Trophoblast cell (in vitro differentiated cells and primary cell): ENCODE measurements around the gene CDH6.

Experiments used
- DNase-seq, 2 donors: peaks; one replicate each; pipeline ENCODE4 v3.0.0-alpha.2; 2016
- H2AFZ ChIP-seq: 2 replicates; pipeline ENCODE4 v1.6.1; 2013; ENCODE audit warnings: low read length, moderate library complexity, mild to moderate bottlenecking; ENCODE audit not compliant: insufficient read depth, poor library complexity
- H2AK5ac ChIP-seq: 2 replicates; pipeline ENCODE4 v1.6.1; 2013; ENCODE audit warnings: mild to moderate bottlenecking, low read length
- H2BK120ac ChIP-seq: 2 replicates; pipeline ENCODE4 v1.6.1; 2013; ENCODE audit warnings: low read length, mild to moderate bottlenecking, moderate library complexity; ENCODE audit not compliant: insufficient read depth, poor library complexity
- H2BK12ac ChIP-seq: 2 replicates; pipeline ENCODE4 v1.6.1; 2013; ENCODE audit warnings: mild to moderate bottlenecking, low read length, moderate library complexity
- H2BK5ac ChIP-seq: 2 replicates; pipeline ENCODE4 v1.6.1; 2013; ENCODE audit warnings: low read length, low read depth, moderate library complexity, mild to moderate bottlenecking; ENCODE audit not compliant: poor library complexity
- H3K14ac ChIP-seq: 2 replicates; pipeline ENCODE4 v1.6.1; 2013; ENCODE audit warnings: mild to moderate bottlenecking, low read length
- H3K18ac ChIP-seq: 2 replicates; pipeline ENCODE4 v1.6.1; 2013; ENCODE audit warnings: mild to moderate bottlenecking, low read length
- H3K23ac ChIP-seq: 2 replicates; pipeline ENCODE4 v1.6.1; 2013; ENCODE audit warnings: low read length
- H3K27ac ChIP-seq: 2 replicates; pipeline ENCODE4 v1.5.1; 2013; ENCODE audit warnings: low read depth, mild to moderate bottlenecking, inconsistent platforms, low read length, moderate library complexity
- H3K27me3 ChIP-seq: 2 replicates; pipeline ENCODE4 v1.6.1; 2013; ENCODE audit warnings: inconsistent platforms, mild to moderate bottlenecking, low read length, moderate library complexity; ENCODE audit not compliant: insufficient read depth
- H3K36me3 ChIP-seq, 2 experiments: 1 replicate in 1 of 2; 2 replicates in 1 of 2; pipeline ENCODE4 v1.6.1; 2013; ENCODE audit warnings: low read length in 2 of 2, mild to moderate bottlenecking in 2 of 2, moderate library complexity in 1 of 2; ENCODE audit not compliant: insufficient read depth in 2 of 2, control insufficient read depth in 1 of 2
- H3K4ac ChIP-seq: 2 replicates; pipeline ENCODE4 v1.6.1; 2013; ENCODE audit warnings: low read depth, mild to moderate bottlenecking, low read length, moderate library complexity
- H3K4me1 ChIP-seq, 2 experiments: 1 replicate in 1 of 2; 2 replicates in 1 of 2; pipeline ENCODE4 v1.6.1; 2013; ENCODE audit warnings: low read length in 2 of 2, mild to moderate bottlenecking in 2 of 2, moderate library complexity in 1 of 2; ENCODE audit not compliant: insufficient read depth in 2 of 2, control insufficient read depth in 1 of 2
- H3K4me2 ChIP-seq: 2 replicates; pipeline ENCODE4 v1.6.1; 2013; ENCODE audit warnings: inconsistent platforms, mild to moderate bottlenecking, low read length, moderate library complexity
- H3K4me3 ChIP-seq: 2 replicates; pipeline ENCODE4 v1.5.1; 2013; ENCODE audit warnings: mild to moderate bottlenecking, low read depth, low read length, inconsistent platforms
- H3K79me1 ChIP-seq: one replicate; pipeline ENCODE4 v1.6.1; 2013; ENCODE audit warnings: low read length
- H3K79me2 ChIP-seq: 2 replicates; pipeline ENCODE4 v1.6.1; 2013; ENCODE audit warnings: low read length, mild to moderate bottlenecking; ENCODE audit not compliant: control insufficient read depth, insufficient read depth, poor library complexity
- H3K9ac ChIP-seq: 2 replicates; pipeline ENCODE4 v1.6.1; 2013; ENCODE audit warnings: mild to moderate bottlenecking, low read length
- H3K9me3 ChIP-seq: 2 replicates; pipeline ENCODE4 v1.6.1; 2013; ENCODE audit warnings: low read depth, mild to moderate bottlenecking, control low read depth, inconsistent platforms, low read length; ENCODE audit not compliant: insufficient read depth
- H4K12ac ChIP-seq: 2 replicates; pipeline ENCODE4 v1.6.1; 2013; ENCODE audit warnings: low read depth, mild to moderate bottlenecking, low read length, moderate library complexity
- H4K8ac ChIP-seq: 2 replicates; pipeline ENCODE4 v1.6.1; 2013; ENCODE audit warnings: low read depth, mild to moderate bottlenecking, low read length, moderate library complexity
- H4K91ac ChIP-seq: one replicate; pipeline ENCODE4 v1.6.1; 2013; ENCODE audit warnings: low read depth, mild to moderate bottlenecking, low read length, moderate library complexity
- WGBS: extraction: QIAGEN DNeasy Blood & Tissue Kit; methylation state at CpG from one replicate; pipeline ENCODE4 v1.1.7; 2013; ENCODE audit warnings: missing lambda C conversion rate; ENCODE audit not compliant: insufficient read length, insufficient coverage; ENCODE audit errors: extremely low coverage; 5-methylcytosine and 5-hydroxymethylcytosine counted together

The CDH6 gene

DNA sequence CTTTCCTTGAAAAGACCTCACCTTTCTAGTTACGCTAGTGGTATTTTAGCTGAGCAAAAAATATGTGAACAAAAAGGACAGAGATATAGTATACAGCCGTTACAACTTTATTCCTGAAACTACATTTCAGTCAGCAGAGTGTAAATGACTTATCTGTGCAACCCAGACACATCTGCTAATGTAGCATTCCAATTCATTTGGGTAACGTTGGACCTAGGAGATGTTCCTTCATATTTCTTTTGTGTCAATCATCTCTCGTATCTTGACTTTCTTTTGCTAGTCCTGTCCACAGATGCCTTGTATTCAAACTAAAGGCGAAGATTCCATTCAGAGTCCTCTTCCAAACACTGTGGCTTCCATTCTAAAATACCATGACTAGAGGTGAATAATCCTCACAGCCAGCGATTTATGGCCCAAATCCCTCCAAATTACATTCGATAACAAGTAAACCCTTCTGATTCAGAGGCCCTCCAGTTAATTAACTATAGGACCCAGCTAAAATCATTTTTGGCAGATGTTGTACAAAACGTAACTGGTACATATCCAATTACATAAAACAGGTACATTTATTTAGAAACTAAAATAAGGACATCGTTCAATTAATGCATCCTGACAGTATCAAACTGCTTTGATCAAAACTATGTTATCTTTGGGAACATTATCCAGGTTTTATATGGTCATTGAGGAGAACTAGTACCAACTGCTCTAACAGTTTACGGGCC, 182.7 kb downstream of the CDH6 start:
- Histone ChIP-seq H3K27me3 (no peaks in the 10 kb centered on the region), H3K23ac (no peak overlapping the region), H3K9me3 (no peaks in the 10 kb centered on the region), H4K91ac (no peak overlapping the region), H3K36me3 (no peaks in the 10 kb centered on the region), H3K4me3 (no peak overlapping the region), H4K12ac (no peak overlapping the region), H3K4me2 (no peak overlapping the region), H2BK120ac (no peak overlapping the region), H3K27ac (no peak overlapping the region), H4K8ac (no peak overlapping the region), H3K18ac (no peak overlapping the region), H2BK12ac (no peak overlapping the region), H3K14ac (no peak overlapping the region), H3K4ac (no peak overlapping the region), H3K79me2 (no peaks in the 10 kb centered on the region), H2AFZ (no peak overlapping the region), H3K4me1 (no peaks in the 10 kb centered on the region), H3K9ac (no peak overlapping the region), H2BK5ac (no peak overlapping the region), H3K79me1 (no peaks in the 10 kb centered on the region), H2AK5ac (no peak overlapping the region)
- no peak for DNase-seq
- WGBS, result no CpG with 5 or more reads among the region's 10 CpGs

DNA sequence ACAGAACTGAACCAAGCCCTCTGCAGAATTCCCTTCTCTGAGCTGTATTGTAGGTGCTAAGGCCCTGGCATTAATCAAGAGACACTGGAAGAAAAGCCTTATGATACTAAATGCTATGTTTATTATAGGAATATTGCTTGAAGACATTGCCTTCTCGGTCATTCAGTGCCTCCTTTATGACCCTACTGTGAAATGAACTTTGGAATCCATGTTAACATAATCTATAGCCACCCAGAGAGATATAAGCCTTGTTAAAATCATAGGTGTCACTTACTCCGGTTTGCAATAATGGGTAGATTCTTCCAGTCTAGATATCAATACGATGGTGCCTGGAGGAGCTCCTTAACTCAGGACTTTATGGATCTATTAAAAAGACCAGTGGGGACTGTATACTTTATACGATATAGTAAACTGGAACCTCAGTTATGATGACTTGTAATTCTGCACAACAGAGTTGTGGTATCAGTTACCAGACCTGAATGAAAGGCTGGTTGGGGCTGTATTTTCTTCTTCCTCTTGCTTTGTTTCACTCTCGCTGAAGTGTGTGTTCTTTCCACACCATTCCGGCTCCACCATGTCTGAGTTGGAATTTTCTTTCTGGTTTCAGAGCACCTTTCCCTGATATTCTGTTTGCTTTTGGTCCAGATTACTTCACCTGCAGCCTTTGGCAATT, 183.9 kb downstream of the CDH6 start:
- no peak overlapping the region for H3K27ac ChIP-seq
- no peaks in the 10 kb centered on the region for H3K36me3 ChIP-seq
- no peak overlapping the region for H3K4me3 ChIP-seq
- H3K23ac ChIP-seq, result no peak overlapping the region
- H3K14ac ChIP-seq, result no peak overlapping the region
- H3K4me2 ChIP-seq, result no peak overlapping the region
- no CpG with 5 or more reads among the region's 6 CpGs for WGBS
- H2BK120ac ChIP-seq, result no peak overlapping the region
- no peak overlapping the region for H4K12ac ChIP-seq
- H2BK12ac ChIP-seq, result no peak overlapping the region
- H3K4me1 ChIP-seq, result no peaks in the 10 kb centered on the region
- no peak overlapping the region for H3K4ac ChIP-seq
- no peaks in the 10 kb centered on the region for H3K79me1 ChIP-seq
- DNase-seq, result no peak
- H4K8ac ChIP-seq, result no peak overlapping the region
- H3K9ac ChIP-seq, result no peak overlapping the region
- H2AFZ ChIP-seq, result no peak overlapping the region
- H3K79me2 ChIP-seq, result no peaks in the 10 kb centered on the region
- H2BK5ac ChIP-seq, result no peak overlapping the region
- H3K18ac ChIP-seq, result no peak overlapping the region
- no peaks in the 10 kb centered on the region for H3K27me3 ChIP-seq
- no peaks in the 10 kb centered on the region for H3K9me3 ChIP-seq
- no peak overlapping the region for H2AK5ac ChIP-seq
- no peak overlapping the region for H4K91ac ChIP-seq

DNA sequence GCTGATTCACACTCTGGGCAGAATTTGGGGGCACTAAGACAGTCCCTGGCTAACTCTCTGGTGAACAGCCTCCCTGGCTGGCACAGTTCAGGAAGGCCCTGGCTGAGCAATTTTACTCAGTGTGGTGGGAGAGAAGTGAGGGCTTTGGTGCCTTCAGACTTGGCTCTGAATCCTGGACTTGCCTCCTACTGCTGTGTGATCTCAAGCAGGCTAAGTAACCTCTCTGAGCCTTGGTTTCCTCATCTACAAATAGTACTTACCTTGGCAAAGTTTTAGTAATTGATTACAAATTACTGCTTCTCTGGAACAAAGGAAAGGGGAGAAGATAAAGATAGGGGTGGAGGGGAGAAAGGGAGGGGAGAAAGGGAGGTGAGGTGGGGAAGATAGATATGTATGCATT, 184.7 kb downstream of the CDH6 start:
- H3K27me3 ChIP-seq, result no peaks in the 10 kb centered on the region
- no peak overlapping the region for H3K18ac ChIP-seq
- no peaks in the 10 kb centered on the region for H3K79me1 ChIP-seq
- no peak overlapping the region for H2AK5ac ChIP-seq
- H3K4me2 ChIP-seq, result no peak overlapping the region
- no peak for DNase-seq
- H3K4me3 ChIP-seq, result no peak overlapping the region
- H4K8ac ChIP-seq, result no peak overlapping the region
- no peak overlapping the region for H2AFZ ChIP-seq
- H3K4me1 ChIP-seq, result no peaks in the 10 kb centered on the region
- no peaks in the 10 kb centered on the region for H3K36me3 ChIP-seq
- H3K14ac ChIP-seq, result no peak overlapping the region
- H3K9ac ChIP-seq, result no peak overlapping the region
- H2BK12ac ChIP-seq, result no peak overlapping the region
- H3K79me2 ChIP-seq, result no peaks in the 10 kb centered on the region
- H4K91ac ChIP-seq, result no peak overlapping the region
- H4K12ac ChIP-seq, result no peak overlapping the region
- H3K9me3 ChIP-seq, result no peaks in the 10 kb centered on the region
- H3K23ac ChIP-seq, result no peak overlapping the region
- H2BK120ac ChIP-seq, result no peak overlapping the region
- no peak overlapping the region for H2BK5ac ChIP-seq
- no peak overlapping the region for H3K4ac ChIP-seq
- H3K27ac ChIP-seq, result no peak overlapping the region
